HL-60 (cell line): ENCODE data around the gene SLC6A7.

Source experiments
- CTCF ChIP-seq: IDR thresholded peaks from one replicate; pipeline ENCODE4 v1.5.1; 2011; ENCODE audit warnings: low read length, control low read depth, inconsistent platforms; ENCODE audit not compliant: insufficient read depth
- GABPA ChIP-seq: IDR thresholded peaks from 2 replicates; pipeline ENCODE4 v1.6.1; 2012; ENCODE audit warnings: low read depth
- TF ChIP-seq, protein P1 (sequence below): IDR thresholded peaks from 2 replicates; pipeline ENCODE4 v1.6.1; 2012; ENCODE audit warnings: low read depth; ENCODE audit not compliant: insufficient replicate concordance

- TF ChIP-seq CTCF, result no peak
- TF ChIP-seq, protein P1, sequence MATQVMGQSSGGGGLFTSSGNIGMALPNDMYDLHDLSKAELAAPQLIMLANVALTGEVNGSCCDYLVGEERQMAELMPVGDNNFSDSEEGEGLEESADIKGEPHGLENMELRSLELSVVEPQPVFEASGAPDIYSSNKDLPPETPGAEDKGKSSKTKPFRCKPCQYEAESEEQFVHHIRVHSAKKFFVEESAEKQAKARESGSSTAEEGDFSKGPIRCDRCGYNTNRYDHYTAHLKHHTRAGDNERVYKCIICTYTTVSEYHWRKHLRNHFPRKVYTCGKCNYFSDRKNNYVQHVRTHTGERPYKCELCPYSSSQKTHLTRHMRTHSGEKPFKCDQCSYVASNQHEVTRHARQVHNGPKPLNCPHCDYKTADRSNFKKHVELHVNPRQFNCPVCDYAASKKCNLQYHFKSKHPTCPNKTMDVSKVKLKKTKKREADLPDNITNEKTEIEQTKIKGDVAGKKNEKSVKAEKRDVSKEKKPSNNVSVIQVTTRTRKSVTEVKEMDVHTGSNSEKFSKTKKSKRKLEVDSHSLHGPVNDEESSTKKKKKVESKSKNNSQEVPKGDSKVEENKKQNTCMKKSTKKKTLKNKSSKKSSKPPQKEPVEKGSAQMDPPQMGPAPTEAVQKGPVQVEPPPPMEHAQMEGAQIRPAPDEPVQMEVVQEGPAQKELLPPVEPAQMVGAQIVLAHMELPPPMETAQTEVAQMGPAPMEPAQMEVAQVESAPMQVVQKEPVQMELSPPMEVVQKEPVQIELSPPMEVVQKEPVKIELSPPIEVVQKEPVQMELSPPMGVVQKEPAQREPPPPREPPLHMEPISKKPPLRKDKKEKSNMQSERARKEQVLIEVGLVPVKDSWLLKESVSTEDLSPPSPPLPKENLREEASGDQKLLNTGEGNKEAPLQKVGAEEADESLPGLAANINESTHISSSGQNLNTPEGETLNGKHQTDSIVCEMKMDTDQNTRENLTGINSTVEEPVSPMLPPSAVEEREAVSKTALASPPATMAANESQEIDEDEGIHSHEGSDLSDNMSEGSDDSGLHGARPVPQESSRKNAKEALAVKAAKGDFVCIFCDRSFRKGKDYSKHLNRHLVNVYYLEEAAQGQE, result no peak
- TF ChIP-seq GABPA, result no peak
Observed at GRCh38 chr5:150143350-150144245, 46.3 kb upstream of the SLC6A7 start.
